Measurements from ENCODE around the gene TIMP3.

Gene TIMP3

DNA sequence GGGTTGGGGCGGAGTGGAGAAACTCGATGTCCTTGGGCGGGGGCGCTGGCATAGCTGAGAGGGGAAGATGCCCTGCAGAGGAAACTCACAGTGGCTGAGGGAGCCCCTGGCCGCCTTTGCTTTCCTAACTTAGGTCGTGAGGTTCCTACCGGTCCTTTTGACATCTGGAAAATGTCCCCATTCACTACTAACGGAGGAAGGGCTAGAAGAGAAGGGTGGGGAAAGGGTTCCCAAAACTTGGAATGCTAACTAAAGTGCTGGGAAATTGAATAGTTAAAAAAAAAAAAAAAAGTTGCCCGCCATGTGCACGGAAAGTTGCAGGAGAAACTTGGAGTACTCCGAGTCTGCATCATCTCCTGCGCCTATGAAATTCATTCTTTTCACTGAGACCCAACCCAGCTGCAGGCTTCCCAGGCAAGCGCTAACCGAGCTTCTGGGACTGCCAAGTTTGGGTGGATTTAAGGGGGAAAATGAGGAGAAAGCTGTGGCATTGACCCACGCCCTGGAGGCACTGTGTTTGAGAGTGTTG, 796 bp downstream of the TIMP3 start:
- peak overlapping the region; percentile 96 for H3K9ac ChIP-seq (ENCODE audit: low read length)
- H2BK12ac ChIP-seq (ENCODE audit: low read length in 2 of 2), result peak overlapping the region in 1 of 2 experiments; percentile 19
- H2BK15ac ChIP-seq (ENCODE audit: low read depth, poor library complexity, severe bottlenecking), result no peak overlapping the region
- 0% methylated on average over 15 of the region's 15 CpGs for WGBS
- no peaks in the 10 kb centered on the region for H3K9me3 ChIP-seq (ENCODE audit: control insufficient read depth, low read length)
- peak overlapping the region; percentile 16 to 80 for H3K18ac ChIP-seq (ENCODE audit: low read depth in 1 of 2, low read length in 2 of 2)
- no peak overlapping the region for H2AFZ ChIP-seq (ENCODE audit: low read depth, low read length)
- peaks cover 9% of the 10 kb centered on the region for H3K4me1 ChIP-seq (ENCODE audit: control insufficient read depth, insufficient read depth, low read depth, low read length)
- peaks cover 0 to 22% of the 10 kb centered on the region in 2 experiments for H3K27me3 ChIP-seq (ENCODE audit: control insufficient read depth in 1 of 2, insufficient read depth in 1 of 2, low read length in 2 of 2)
- peak overlapping the region; percentile 67 for H3K4me2 ChIP-seq (ENCODE audit: low read length, poor library complexity, severe bottlenecking)
- peak overlapping the region in 1 of 2 experiments; percentile 35 for H3K14ac ChIP-seq (ENCODE audit: low read length in 2 of 2)
- no peak overlapping the region for H2BK120ac ChIP-seq (ENCODE audit: low read depth, low read length)
- H3K36me3 ChIP-seq (ENCODE audit: control insufficient read depth in 1 of 2, insufficient read depth in 2 of 2, low read depth in 1 of 2, low read length in 2 of 2), result peaks cover 0 to 17% of the 10 kb centered on the region in 2 experiments
- DNase-seq, result no peak
- H3K23ac ChIP-seq (ENCODE audit: low read length in 2 of 2), result peak overlapping the region in 1 of 2 experiments; percentile 57
- H4K8ac ChIP-seq (ENCODE audit: low read length), result no peak overlapping the region
- H3K4me3 ChIP-seq (ENCODE audit: insufficient read depth in 1 of 2, low read depth in 1 of 2, low read length in 2 of 2), result peak overlapping the region; percentile 54 to 99
- no peak overlapping the region for H2AK5ac ChIP-seq (ENCODE audit: low read length, severe bottlenecking)
- H3K27ac ChIP-seq (ENCODE audit: low read length, poor library complexity, severe bottlenecking), result no peak overlapping the region
- H3K4ac ChIP-seq (ENCODE audit: low read depth in 1 of 2, low read length in 2 of 2), result peak overlapping the region in 1 of 2 experiments; percentile 55
- H4K91ac ChIP-seq (ENCODE audit: low read length), result no peak overlapping the region
- H3K79me1 ChIP-seq (replicated peaks; ENCODE audit: low read length, poor library complexity, severe bottlenecking), result no peaks in the 10 kb centered on the region
- H2BK5ac ChIP-seq (ENCODE audit: low read depth, low read length, poor library complexity, severe bottlenecking), result no peak overlapping the region

DNA sequence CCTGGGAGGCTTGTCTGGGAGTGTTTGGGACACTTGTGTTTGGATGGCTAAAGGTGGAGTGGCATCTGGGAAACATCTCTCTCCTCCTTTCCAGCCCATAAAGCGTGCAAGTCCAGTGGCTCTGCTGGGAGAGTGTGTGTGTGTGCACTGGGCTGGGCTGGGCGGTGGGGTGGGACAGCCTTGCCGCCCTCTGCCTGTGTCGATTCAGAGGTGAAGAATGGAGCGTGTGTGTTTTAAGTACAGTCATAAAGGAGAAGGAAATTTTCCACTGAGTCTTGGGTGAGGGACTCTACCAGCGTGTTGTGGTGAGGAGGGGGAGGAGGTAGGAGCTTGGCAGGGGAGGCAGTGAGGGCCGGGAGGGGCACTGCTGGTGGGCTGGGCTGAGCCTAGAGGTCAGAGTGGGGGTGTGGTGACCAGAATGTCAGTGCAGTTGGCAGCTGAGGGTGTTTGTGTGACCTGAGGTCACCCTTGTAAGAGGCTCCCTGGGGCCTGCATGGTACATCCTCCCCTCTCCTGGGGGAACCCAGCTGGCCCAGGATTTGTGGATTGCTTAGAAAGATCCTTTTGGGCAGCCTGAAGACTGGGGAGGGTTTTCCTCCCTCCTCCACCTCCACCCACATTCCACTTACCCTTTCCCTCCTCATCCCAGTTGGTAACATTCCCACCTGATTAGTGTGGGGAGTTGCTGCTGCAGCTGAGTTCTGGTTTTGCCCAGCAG, 1.7 kb downstream of the TIMP3 start:
- Histone ChIP-seq H3K27ac (ENCODE audit: low read length, poor library complexity, severe bottlenecking) (no peak overlapping the region), H2BK15ac (ENCODE audit: low read depth, poor library complexity, severe bottlenecking) (no peak overlapping the region), H3K27me3 (ENCODE audit: control insufficient read depth in 1 of 2, insufficient read depth in 1 of 2, low read length in 2 of 2) (peaks cover 0 to 22% of the 10 kb centered on the region in 2 experiments), H3K79me1 (replicated peaks; ENCODE audit: low read length, poor library complexity, severe bottlenecking) (no peaks in the 10 kb centered on the region), H3K4me1 (ENCODE audit: control insufficient read depth, insufficient read depth, low read depth, low read length) (peaks cover 9% of the 10 kb centered on the region), H3K14ac (ENCODE audit: low read length in 2 of 2) (peak overlapping the region in 1 of 2 experiments; percentile 9), H3K36me3 (ENCODE audit: control insufficient read depth in 1 of 2, insufficient read depth in 2 of 2, low read depth in 1 of 2, low read length in 2 of 2) (peaks cover 0 to 21% of the 10 kb centered on the region in 2 experiments), H3K4ac (ENCODE audit: low read depth in 1 of 2, low read length in 2 of 2) (peak overlapping the region in 1 of 2 experiments; percentile 55), H2BK5ac (ENCODE audit: low read depth, low read length, poor library complexity, severe bottlenecking) (no peak overlapping the region), H2AFZ (ENCODE audit: low read depth, low read length) (no peak overlapping the region), H3K9ac (ENCODE audit: low read length) (peak overlapping the region; percentile 96), H4K91ac (ENCODE audit: low read length) (peak overlapping the region; percentile 1), H3K4me3 (ENCODE audit: insufficient read depth in 1 of 2, low read depth in 1 of 2, low read length in 2 of 2) (peak overlapping the region in 1 of 2 experiments; percentile 99), H2AK5ac (ENCODE audit: low read length, severe bottlenecking) (no peak overlapping the region), H2BK120ac (ENCODE audit: low read depth, low read length) (peak overlapping the region; percentile 21), H3K9me3 (ENCODE audit: control insufficient read depth, low read length) (no peaks in the 10 kb centered on the region), H3K4me2 (ENCODE audit: low read length, poor library complexity, severe bottlenecking) (peak overlapping the region; percentile 12), H2BK12ac (ENCODE audit: low read length in 2 of 2) (peak overlapping the region in 1 of 2 experiments; percentile 49), H4K8ac (ENCODE audit: low read length) (no peak overlapping the region), H3K23ac (ENCODE audit: low read length in 2 of 2) (peak overlapping the region in 1 of 2 experiments; percentile 91), H3K18ac (ENCODE audit: low read depth in 1 of 2, low read length in 2 of 2) (peak overlapping the region in 1 of 2 experiments; percentile 80)
- under 1% methylated on average over 7 of the region's 7 CpGs for WGBS
- peak; percentile 69 for DNase-seq

DNA sequence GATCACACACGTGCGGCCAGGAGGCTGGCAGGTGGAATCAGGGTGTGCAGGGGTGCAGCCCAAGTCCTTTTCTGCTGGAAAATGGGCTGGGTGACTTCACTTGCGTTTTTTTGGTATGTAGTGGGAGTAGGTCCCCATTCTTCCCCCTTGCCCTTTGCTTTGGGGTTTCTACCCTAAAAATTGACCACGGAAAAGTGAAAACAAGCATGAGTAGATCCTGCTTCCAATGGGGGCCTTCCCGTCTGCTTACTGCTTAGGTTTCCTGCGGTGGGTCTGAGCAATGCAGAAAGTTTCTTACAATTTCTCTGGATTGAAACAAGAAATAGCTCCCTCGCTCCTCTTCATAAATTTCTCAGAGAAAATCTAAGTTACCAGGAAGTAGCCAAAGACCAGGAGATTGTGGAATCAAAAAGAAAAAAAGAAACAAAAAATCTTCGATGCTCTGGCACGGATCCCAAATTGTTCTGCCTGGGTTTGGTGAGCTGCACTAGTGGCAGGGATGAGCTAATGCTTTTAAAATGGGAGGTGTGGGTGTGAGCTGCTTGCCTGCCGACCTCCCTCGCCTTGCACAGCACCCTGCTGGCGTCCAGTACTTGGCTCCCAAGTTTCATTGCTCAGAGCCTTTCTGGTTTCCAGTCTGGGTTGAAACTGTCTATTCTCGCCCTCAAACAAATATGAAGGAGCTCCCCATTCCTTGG, 2.4 kb downstream of the TIMP3 start:
- no peak overlapping the region for H2AFZ ChIP-seq (ENCODE audit: low read depth, low read length)
- H3K4ac ChIP-seq (ENCODE audit: low read depth in 1 of 2, low read length in 2 of 2), result no peak overlapping the region
- peaks cover 0 to 22% of the 10 kb centered on the region in 2 experiments for H3K27me3 ChIP-seq (ENCODE audit: control insufficient read depth in 1 of 2, insufficient read depth in 1 of 2, low read length in 2 of 2)
- peak overlapping the region in 1 of 2 experiments; percentile 27 for H3K18ac ChIP-seq (ENCODE audit: low read depth in 1 of 2, low read length in 2 of 2)
- peaks cover 9% of the 10 kb centered on the region for H3K4me1 ChIP-seq (ENCODE audit: control insufficient read depth, insufficient read depth, low read depth, low read length)
- no peaks in the 10 kb centered on the region for H3K79me1 ChIP-seq (replicated peaks; ENCODE audit: low read length, poor library complexity, severe bottlenecking)
- peak overlapping the region; percentile 1 for H4K91ac ChIP-seq (ENCODE audit: low read length)
- peaks cover 0 to 28% of the 10 kb centered on the region in 2 experiments for H3K36me3 ChIP-seq (ENCODE audit: control insufficient read depth in 1 of 2, insufficient read depth in 2 of 2, low read depth in 1 of 2, low read length in 2 of 2)
- DNase-seq, result no peak
- H4K8ac ChIP-seq (ENCODE audit: low read length), result no peak overlapping the region
- peak overlapping the region in 1 of 2 experiments; percentile 99 for H3K4me3 ChIP-seq (ENCODE audit: insufficient read depth in 1 of 2, low read depth in 1 of 2, low read length in 2 of 2)
- H3K9ac ChIP-seq (ENCODE audit: low read length), result peak overlapping the region; percentile 96
- H3K9me3 ChIP-seq (ENCODE audit: control insufficient read depth, low read length), result no peaks in the 10 kb centered on the region
- 67% methylated on average over 12 of the region's 13 CpGs for WGBS
- H3K14ac ChIP-seq (ENCODE audit: low read length in 2 of 2), result peak overlapping the region in 1 of 2 experiments; percentile 9
- peak overlapping the region; percentile 21 for H2BK120ac ChIP-seq (ENCODE audit: low read depth, low read length)
- H2BK12ac ChIP-seq (ENCODE audit: low read length in 2 of 2), result no peak overlapping the region
- no peak overlapping the region for H3K27ac ChIP-seq (ENCODE audit: low read length, poor library complexity, severe bottlenecking)
- H2AK5ac ChIP-seq (ENCODE audit: low read length, severe bottlenecking), result no peak overlapping the region
- no peak overlapping the region for H2BK15ac ChIP-seq (ENCODE audit: low read depth, poor library complexity, severe bottlenecking)
- peak overlapping the region; percentile 12 for H3K4me2 ChIP-seq (ENCODE audit: low read length, poor library complexity, severe bottlenecking)
- no peak overlapping the region for H3K23ac ChIP-seq (ENCODE audit: low read length in 2 of 2)
- H2BK5ac ChIP-seq (ENCODE audit: low read depth, low read length, poor library complexity, severe bottlenecking), result no peak overlapping the region
